HG02642 (cell line): ENCODE measurements around the gene ZNF302.

ENCODE experiments used
- ATAC-seq: cut with Tn5 transposase; IDR thresholded peaks from one replicate; pipeline ENCODE4 v1.9.1; 2021; ENCODE audit warnings: mild to moderate bottlenecking; ENCODE audit not compliant: unreplicated experiment, poor library complexity

ZNF302 gene

DNA sequence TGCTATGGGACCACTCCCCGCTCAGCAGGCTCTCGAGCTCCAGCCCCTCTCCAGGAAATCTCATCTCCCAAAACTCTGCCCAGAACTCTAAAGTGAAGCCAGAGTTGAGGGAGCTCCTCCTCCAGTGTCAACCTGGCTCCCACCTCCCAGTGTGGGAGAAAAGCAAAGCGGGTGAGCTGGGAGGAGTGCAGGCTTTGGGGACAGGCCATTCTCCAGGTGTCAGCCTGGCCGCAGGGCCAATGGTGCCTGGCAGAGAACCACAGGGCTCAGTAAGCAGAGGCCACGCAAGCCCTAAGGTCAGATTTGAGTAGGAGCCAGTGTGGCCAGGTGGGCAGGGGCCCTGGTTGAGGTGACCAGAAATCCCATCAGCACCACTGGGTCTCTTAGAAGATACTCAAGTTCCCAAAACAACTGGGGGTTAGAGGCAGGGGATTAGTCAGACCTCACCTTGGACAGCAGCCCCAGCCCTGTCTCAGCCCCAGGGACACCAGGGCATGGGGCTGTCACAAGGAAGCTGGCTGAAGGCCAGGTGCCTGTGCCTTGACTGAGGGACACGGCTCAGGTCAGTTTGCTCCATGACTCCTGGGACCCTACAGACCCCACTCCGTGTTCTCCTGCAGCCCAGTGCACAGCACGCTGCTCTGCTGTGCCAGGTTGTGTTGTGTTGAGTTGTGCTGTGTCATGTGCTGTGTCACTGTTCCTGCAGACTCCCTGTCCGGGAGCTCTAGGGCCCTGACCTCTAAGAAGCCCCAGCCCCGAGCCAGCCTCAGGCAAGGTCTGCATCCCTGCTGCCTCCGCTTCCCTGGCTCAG, 53.7 kb downstream of the ZNF302 start:
- ATAC-seq, result no peak

GRCh38 chr19:34731964-34732363, 54.5 kb downstream of the ZNF302 start:
- no peak for ATAC-seq

GRCh38 chr19:34732612-34733211, 55.2 kb downstream of the ZNF302 start:
- no peak for ATAC-seq

DNA sequence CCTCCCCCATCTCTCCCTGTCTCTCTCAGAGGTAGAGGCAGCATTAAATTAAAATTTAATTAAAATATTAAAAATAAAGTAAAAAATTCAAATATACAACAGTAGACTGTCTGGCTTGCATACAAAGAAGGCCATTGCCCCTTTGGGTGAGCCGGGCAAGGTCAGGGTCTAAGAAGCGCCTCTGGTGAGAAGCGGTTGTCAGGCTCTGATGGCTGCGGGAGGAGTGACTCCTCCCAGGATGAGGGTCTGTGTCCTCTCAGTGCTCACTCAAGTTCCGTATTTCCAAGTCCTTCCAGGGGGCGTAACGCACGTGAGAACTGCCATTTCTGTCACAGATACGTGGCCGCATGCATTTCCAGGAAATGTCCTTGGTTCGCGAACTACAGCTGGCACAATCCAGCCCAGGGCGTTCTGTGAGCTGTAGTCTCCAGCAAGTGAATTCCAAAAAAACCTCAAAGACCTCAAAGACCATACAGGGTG, 55.8 kb downstream of the ZNF302 start:
- ATAC-seq, result peak; percentile 3

DNA sequence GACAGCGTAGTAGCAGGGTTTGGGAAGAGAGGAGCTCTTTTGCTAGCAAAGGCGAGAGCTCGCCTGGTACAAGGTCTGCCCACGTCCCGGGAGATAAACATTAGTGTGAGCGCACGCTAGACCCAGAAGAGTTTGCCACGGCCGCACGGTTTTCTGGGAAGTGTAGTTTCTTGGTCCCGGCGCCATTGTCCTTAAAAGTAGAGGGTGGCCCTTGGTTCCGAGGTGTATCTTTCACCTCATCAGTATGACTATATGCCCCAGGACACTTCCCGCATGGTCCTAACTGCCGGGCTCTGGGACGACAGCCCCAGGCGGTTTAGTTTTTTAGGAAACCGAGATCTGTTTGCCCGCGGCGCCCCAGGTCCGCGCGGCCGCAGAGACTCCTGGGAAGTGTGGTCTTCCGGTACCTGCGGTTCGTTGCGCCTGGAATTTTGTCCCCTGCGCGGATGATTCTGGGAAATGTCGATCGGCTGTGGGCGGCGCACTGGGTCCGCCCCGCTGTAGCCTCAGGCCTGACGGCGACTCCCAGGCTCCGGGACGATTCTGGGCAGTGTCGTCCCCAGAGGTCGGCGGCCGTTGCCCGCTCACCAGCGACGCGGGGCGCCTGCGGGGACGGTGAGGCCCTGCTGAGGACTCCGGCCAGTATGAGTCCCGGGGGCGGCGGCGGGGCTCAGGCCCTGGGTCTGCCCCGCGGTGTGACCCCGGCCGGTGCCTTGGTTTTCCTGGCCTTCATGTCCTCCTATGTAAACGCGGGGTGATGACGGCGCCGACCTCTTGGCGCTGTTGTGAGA, 56.5 kb downstream of the ZNF302 start, which contains the start of gene ZNF181:
Gene ZNF181 (plus strand): TSS at position 498 of the 791 bp plus-strand sequence. CDS start 795 bp downstream, outside the sequence.
- peak; percentile 84 for ATAC-seq

- ATAC-seq, result no peak
These were observed 57.1 kb downstream of the ZNF302 start for GRCh38 chr19:34734537-34735103.
